HG02938 (cell line): ENCODE results near the gene C2CD3.

ENCODE experiments used
- ATAC-seq: cut with Tn5 transposase; IDR thresholded peaks from one replicate; pipeline ENCODE4 v1.9.1; 2021; ENCODE audit warnings: mild to moderate bottlenecking, moderate library complexity; ENCODE audit not compliant: unreplicated experiment

C2CD3 gene

DNA sequence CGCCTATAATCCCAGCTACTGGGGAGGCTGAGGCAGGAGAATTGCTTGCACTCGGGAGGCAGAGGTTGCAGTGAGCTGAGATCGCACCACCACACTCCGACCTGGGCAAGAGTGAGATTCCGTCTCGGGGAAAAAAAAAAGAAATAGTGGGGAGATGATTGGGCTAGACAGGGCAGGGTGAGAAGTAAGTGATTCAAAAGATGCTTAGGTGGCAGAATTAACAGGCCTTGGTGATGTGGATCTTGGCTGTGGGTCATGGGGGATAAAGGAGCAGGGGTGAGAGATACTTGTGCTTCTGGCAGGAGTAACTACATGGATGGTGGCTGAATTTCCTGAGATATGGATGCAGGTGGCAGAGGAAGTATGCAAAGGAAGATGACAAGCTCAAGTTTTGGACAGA lies 148.8 kb downstream of the C2CD3 start:
- ATAC-seq: no peak

DNA sequence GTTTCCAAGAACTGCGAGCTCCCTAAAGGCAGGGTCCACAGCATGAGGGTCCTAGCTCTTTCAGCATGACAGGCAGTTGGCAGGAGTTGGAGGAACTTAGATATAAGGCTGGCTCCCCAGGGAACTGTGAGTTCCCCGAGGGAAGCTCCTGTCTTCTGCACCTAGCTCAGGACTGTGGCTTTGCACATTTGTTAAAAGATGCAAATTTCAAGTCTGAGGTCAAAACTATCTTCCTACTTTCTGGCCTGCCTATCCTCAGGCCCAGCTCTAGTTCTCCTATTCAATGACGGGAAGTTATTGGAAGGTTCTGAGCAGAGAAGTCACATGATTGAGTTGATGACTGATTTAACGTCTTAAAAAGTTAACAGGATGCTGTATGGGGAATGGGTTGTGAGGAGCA lies 150.3 kb downstream of the C2CD3 start:
- peak; percentile 44 for ATAC-seq

DNA sequence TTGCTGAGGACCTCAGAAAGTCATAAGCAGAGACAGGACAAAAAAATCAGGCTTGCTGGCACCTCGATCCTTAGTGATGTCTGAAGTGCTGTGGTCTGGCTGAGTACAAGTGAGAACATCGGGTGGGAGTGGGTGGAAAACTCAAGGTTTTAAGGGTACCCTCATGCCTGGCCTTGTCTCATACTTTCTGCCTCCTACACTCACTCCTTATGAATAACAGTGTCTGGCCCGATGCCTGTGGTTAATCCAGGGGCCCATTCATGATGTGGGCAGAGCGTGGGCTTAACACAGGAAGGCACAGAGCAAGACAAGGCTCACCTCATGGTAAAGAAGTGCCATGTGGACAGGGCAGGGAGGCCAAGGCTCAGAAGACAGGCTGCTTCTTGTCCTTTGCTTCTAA lies 150.9 kb downstream of the C2CD3 start:
- no peak for ATAC-seq

DNA sequence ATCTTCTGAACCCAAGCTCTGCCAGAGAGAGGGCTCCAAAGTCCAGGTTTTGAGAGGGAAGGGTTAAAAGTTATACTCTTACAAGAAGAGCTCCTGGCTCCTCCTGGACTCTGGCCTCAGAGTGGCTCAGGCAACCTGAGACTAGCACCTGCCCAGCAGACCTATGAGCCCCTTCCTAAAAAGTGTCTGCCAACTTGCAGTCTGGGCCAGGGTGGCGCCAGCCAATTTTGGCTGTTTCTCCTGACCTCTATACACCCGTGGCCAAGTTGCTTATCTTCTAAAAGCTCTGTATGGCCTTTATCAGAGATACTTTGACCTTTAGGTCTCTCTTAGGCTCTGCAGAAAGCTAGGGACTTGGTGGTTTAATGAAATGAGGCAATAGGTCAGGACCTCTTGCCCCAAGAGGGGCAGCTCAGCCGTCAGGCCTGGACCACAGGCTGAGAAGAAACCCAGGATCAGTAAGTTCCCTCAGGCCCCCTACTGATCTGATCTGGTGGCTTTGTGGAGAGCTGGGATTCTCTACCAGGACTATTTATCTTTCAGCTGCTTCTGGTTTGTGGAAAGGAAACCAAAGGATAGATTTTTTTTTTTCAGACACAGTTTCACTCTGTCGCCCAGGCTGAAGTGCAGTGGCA lies 151.6 kb downstream of the C2CD3 start:
- no peak for ATAC-seq

DNA sequence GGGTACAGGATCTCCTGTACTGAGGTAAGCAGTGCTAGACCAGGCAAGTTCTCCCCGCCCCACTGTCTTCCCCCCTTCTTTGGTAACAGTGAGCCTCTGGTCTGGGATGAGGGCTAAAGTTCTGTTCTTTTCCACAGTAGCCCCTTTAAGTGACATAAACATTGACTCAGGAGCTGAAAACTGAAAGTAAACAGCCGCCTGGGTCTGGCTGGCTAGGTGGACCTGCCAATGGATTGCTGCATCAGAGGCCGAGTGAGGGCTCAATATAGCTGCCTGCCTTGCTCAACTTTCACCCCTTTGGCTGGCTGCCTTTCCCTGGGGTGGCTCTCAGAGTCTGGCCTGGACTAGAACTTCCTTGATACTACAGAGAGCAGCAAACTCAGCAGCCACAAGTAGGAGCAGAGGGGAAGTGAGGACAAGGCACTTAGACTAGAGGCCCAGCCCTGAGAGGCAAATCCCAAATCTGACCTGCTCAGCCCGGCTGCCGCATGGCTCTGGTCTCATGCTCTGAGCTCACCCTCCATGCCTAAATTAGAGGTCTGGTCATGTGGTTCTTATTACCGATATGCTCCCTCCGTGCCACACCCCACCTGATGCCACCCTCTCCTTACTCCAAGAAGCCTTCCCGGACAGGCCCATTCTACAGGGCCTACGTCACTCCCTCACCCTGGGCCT lies 152.3 kb downstream of the C2CD3 start:
- ATAC-seq: no peak

DNA sequence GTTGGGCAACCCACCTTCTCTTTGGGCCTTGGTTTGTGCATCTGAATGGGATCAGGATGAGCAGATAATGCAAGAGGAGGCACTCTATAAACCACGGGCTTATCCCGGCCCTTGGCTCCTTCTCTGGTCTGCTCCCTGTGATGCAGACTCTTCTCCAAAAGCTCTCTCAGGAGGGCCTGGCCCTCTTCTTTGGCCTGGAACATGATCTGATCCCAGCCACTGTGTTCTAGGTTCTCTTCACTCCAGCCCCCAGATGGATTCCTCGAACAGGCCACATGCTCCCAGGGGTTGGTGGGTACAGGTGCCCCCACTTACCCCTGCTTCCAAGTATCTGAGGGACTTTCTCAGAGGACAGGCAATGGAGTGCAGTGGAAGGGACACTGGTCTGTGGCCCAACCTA lies 153.2 kb downstream of the C2CD3 start:
- no peak for ATAC-seq

DNA sequence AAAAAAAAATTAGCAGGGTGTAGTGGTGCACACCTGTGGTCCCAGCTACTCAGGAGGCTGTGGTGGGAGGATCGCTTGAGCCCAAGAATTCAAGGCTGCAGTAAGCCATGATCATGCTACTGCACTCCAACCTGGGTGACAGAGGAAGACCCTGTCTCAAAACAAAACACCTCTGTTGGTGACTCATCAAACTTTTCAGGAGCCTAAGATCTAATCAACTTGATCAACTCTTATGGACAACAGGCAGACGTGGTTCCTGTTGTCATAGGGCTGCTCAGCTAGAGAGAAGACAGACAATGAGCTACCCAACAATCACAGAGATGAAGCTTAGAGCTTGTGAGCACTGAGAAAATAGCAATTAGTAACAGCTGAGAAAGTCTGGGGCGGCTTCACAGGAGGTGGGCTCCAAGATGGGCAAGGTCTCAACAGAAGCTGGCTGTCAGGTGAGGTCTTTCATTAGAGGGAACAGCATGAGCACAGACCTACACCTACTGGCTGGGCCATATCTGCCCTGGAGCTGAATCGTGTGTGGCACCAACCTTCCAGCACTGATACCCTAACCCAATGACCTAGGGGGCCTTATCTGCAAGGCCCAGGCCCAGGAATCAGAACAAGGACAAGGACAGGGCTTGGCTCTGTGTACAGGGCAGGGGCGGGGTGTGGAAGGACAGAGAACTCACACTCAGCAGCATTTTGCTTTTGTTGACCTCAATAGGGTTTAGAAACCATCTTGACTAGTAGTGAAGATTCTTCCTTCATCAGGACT lies 154.7 kb downstream of the C2CD3 start:
- ATAC-seq: no peak

DNA sequence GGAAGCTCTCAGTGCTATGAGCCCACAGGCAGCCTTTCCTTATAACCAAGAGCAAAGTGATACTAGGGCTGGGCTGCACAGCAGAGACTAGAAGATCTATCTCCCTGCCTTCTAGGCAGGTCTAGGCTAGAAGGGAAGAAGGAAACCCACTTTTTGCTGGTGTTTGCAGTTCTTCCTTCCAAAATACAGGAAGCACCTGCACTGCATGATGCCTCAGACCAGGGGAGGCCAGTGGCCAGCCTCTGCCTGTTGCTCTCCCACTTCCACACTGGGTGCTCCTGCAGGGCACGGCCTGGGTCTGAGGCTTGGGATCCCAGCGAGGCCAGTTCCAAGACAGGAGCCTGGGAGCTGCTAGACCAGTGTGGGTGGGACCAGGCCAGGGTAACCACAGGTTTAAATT lies 155.9 kb downstream of the C2CD3 start:
- ATAC-seq: no peak

DNA sequence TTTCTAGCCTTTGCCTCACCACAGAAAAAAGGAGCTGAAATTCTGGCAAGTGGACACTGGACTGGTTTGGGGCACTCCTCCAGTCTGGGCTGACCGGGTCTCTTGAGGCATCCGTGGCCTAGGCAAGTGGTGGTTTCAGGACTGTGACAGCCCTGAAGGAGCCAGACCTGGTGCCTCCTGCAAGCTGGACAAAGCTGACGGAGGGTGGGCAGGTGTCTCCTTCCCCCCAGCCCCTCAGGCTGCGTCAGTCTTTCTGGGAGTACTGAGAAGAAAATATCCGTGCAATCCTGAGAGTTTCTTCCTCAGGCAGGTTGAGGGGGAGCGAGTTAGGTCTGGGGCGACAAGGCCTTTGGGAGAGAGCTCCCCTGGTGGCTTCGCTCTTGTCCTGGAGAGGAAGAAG lies 157.7 kb downstream of the C2CD3 start:
- no peak for ATAC-seq

DNA sequence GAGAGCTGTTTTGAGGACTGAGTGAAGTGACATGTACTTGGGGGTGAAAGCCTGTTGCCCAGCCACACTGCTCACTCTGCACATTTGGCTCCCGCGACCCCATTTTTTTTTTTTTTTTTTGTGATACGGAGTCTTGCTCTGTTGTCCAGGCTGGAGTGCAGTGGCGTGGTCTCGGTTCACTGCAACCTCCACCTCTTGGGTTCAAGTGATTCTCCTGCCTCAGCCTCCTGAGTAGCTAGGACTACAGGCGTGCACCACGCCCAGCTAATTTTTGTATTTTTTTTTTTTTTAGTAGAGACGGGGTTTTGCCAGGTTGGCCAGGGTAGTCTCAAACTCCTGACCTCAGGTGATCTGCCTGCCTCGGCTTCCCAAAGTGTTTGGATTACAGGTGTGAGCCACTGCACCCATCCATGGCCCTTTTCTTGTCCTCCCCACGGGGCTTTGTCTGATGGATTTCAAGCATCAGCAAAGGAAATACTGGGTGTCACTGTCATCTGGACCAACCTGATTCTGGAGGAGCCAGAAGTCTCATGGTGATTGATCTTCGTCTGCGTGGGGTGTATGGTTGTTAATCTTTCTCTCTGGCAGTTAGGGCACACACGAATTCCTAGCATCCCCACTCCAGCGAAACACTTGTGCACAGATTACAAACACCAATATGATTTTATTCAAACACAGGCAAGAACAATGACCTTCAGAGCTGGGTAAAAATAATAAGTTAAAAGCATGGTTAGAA lies 158.6 kb downstream of the C2CD3 start:
- no peak for ATAC-seq

DNA sequence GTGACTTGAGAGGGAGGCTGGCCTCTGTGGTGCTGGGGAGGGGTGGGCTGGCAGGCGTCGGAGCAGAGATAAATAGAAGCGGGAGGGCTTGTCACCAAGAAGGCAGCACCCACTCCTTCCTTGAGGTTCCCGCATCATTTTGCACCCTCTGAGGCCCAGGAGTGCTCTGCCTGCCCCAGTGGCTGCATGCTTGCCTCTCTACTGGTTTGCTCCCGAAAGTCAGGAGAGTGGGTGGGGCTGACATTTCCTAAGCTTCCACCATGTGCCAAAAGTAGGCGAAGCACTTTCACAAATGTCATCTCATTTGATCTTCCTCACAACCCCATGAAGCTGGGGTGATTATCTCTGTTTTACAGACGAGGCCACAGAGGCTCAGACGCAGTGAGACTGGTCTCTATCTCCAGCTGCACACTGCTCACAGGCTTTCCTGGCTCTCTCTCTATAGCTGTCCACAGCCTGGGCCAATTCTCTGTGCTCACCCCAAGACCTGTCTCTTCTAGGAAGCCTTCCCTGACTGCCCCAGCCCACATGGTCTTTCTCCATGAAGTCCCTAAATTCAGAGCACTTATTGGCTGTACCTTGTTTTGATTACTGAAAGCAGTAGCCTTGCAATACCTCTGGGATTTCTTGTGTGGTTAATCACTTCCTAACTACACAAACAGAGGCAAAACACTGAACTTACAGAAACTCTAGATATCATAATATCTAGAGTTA lies 159.3 kb downstream of the C2CD3 start:
- ATAC-seq: peak; percentile 85

DNA sequence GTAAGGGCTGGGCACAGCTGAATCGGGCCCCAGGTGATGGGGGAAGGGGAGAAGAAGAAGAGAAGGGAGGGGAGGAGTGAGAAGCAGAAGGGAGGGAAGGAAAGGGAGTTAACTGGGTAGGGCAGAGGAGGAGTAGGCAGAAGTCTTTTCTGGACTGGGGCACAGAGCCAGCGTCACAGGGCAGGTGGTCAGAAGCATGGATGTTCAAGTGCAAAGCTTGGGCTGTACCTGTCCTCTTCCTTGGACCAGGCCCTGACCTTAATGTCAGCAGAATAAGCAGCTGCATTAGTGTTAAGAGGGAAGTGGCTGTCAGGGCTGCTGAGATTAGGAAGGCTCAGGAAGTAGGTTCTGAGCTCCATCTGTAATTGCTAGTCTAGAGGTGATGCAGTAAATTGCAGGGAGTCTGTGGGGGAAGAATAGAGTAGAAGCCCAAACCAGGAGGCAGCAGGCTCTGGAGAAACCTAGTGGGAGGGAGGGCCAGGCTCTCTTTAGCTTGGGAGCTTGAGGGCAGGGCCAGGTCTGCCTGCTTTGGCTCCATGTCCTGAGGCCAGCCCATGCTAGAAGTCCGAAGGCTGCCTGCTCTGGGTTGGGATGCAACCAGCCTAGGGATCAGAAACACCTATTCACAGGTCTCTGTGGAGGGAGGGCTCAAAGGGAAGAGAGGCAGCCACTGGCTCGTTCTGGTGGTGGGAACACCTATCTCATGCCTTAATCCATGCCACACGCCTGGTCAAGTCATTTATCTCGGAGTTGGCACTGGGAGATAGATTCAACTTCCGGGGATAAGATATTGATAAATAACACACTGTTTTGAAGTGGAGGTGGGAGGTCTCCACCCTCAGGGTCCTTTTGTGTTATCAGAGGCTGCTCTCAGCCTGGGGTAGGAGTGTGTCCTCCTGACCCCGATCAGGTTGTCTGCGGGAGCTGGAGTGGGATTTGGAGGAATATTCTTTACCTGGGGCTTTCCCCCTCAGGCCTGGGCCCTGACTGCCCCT lies 160.2 kb downstream of the C2CD3 start:
- ATAC-seq: no peak

DNA sequence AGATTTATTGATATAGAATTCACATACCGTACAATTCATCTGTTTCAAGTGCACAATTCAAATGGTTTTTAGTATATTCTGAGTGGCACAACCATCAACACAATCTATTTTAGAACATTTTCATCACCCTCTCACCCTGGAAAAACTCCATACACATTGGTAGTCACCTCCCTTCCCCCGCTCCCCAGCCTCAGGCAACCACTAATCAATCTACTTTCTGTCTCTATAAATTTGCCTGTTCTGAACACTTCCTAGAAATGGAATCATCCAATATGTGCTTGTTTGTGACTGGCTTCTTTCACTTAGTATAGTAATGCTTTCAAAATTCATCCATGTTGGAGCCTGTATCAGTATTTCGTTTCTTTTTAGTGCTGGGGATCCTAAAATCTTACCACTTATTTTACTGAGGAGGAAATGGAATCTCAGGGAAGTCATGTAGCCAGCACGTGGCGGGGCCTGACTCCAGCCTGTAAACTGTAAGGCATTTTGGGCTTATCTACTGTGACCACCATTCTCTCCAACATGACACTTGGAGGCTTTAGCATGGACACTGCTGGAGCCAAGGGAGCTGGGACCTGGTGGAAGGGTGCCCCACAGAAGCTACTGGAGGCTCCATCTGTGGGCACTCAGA lies 161.0 kb downstream of the C2CD3 start:
- no peak for ATAC-seq

DNA sequence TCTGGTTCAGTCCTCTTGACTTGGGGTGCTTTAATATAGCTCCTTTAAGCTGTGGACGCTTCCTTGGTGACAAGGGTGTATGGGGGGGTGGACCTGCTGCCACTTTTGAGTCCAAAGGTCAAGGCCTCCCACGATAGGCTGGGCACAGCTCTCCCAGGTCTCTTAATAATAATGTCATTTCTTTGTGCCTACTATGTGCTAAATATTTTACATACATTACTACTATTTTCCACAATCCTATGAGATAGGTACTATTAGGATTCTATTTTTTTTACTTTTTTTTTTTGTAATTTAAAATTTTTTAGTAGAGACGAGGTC lies 161.6 kb downstream of the C2CD3 start:
- no peak for ATAC-seq

DNA sequence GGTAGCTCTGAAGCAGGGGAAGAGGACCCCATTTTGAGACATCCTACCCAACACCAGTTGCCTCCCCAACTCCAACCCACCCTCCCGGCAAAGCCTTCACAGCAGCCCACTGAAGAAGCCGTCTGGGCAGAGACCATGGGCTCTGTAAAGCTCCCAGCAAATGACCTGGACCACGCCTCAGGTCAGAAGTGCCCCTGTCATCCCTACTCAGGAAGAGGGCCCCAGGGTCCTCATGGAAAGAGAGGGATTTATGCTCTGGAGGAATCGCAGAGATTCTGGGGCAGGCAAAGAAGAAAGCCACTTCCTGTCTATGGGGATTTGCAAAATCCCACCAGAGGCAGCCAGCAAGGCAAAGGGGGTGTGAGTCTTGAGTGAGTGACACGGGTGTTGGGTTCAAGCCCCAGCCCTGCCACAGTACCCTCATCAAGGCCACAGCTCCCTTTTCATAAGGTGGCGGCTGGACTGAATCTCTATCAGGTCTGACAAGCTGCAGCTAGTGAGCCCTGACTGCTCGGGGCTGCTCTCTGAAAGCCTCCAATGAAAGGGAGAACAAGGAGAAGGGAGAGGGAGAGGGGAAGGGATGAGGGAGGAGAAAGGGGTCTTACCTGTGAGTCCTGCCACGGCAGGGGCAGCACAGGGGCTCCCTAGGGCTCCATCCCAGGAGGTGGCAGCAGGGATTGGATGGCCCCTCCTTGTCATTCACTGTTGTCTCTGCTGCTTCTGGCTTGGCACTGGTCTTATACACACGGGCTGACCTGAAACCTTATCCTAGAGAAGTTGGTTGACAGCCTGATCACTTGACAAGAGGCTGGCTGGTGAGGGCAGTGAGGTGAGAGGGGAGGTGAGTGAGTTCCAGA lies 162.2 kb downstream of the C2CD3 start, which contains the start of gene UCP3:
TSS of gene UCP3 (minus strand) at position 713 of the 857 bp plus-strand sequence. CDS start 2,043 bp downstream, outside the sequence.
- ATAC-seq: no peak

DNA sequence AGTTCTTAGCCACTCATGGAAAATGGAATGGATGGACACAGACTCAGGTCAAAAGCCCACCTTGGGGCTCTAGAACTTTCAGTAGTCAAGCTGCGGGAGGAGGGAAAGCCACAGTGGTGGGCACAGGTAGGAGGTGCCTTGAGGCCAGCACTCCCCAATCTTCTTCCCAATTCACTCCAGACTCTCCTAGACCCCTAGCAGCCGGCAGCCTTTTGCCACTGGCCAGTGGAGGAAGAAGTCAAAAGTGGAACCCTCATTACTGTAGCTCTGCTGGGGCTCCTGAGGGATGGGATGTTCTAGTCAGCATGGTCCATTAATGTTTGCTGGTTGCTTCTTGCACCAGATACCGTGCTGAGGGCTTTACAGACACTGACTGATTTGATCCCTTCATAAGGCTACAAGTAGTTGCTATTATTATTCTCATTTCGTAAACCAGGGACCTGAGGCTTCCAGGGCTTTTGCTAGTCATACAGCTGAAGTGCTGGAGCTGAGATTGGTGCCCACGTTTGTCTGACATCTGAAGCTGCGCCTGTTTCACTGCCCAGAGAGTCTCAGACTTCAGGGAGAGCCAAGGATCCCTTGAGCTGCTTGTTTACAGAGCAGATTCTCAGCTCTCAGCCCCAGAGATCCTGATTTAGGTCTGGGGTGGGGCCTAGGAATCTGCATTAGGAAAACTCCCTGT lies 163.0 kb downstream of the C2CD3 start:
- no peak for ATAC-seq

DNA sequence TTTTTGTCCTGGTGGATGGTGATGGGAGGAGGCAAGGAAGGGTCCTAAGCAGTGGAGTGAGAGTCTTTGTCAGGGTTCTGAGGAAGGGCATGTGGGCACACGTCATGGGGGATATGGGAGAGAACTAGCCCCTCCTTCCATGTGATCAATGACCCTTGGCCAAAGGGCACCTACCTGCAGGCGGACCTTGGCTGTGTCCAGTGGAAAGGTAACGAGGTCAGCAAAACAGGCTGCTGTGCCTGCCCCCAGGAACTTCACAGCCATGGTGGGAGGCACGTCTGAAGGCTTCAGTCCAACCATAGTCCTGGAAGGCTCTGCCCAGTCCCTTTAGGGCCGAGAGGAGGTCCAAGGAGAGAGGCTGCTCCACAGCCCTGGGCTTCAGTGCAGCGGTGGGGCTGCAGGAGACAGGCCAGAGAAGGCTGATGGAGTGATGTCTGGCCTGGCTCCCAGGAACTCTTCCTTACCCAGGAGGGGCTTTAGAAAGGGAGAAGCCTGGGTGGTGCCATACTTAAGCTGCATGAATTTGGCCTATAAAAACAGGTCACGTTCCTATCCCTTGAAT lies 164.0 kb downstream of the C2CD3 start:
- no peak for ATAC-seq
